HCT116 (cell line): ENCODE results near the gene TNRC6B. TPM values are rescaled to one million over a fixed set of nuclear protein-coding genes. Genes with fewer than 3 reads are reported as not detected.
"Not testable (repeated sequence)": the region's sequence is repeated elsewhere in the genome, so short reads cannot be mapped to it uniquely, and the experiment has no call there.

Experiments
- ATAC-seq: fragments of 200-7000 bp; cut with Tn5 transposase; 2 replicates; pipeline ENCODE4 v1.9.1; 2020; ENCODE audit warnings: mild to moderate bottlenecking, moderate library complexity
- BruUV-seq: library from RNA; stranded (reverse); fragments of 400-500 nt; replicated peaks from 2 replicates; lab custom pipeline; 2021; lab: Mats Ljungman, UMichigan
- CTCF ChIA-PET: fragments of 300-600 bp; sonication (Branson Sonifier 250); formaldehyde crosslinking; loops from one replicate; lab custom pipeline; 2021; ENCODE audit warnings: antibody characterized with exemption; lab: Charles Lee
- POLR2A ChIA-PET: fragments of 300-600, 350-600 bp; sonication (Branson Sonifier 250); formaldehyde crosslinking; loops from one replicate; lab custom pipeline; 2021; ENCODE audit warnings: antibody characterized with exemption; lab: Charles Lee
- RAD21 ChIA-PET, 2 experiments: fragments of 300-600 bp; sonication (Branson Sonifier 250); formaldehyde crosslinking; loops; one replicate each; lab custom pipeline; 2023; ENCODE audit warnings: low total read pairs in 2 of 2; ENCODE audit not compliant: uncharacterized antibody in 2 of 2, unreplicated experiment in 2 of 2, low non-redundant PET in 1 of 2; lab: Charles Lee
- DNase-seq: peaks from one replicate; pipeline ENCODE4 v3.0.0-alpha.2; 2010; ENCODE audit warnings: low read depth, low spot score
- H2AFZ ChIP-seq: fragments of 200-600 bp; shearing (Covaris generic), sonication (generic); 2 replicates; pipeline ENCODE4 v1.6.1; 2017; ENCODE audit warnings: low read depth, mixed run types, mixed read lengths, antibody characterized with exemption, low read length; ENCODE audit not compliant: poor library complexity, severe bottlenecking
- H3K27ac ChIP-seq: 2 replicates; pipeline ENCODE4 v1.5.1; 2012; ENCODE audit warnings: low read depth, low read length
- H3K27me3 ChIP-seq: fragments of 200-600 bp; sonication (generic); 2 replicates; pipeline ENCODE4 v1.6.1; 2016; ENCODE audit warnings: mixed run types, low read length, mixed read lengths; ENCODE audit not compliant: insufficient read depth
- H3K36me3 ChIP-seq, 2 experiments: fragments of 200-500 bp in 1 of 2; fragments of 200-600 bp in 1 of 2; sonication (Bioruptor generic) in 1 of 2; sonication (generic) in 1 of 2; 2 replicates each; pipeline versions ENCODE4 v1.5.1 to v1.6.1; 2014 to 2016; ENCODE audit warnings: low read length in 2 of 2, inconsistent platforms in 1 of 2, mixed read lengths in 1 of 2, mixed run types in 1 of 2; ENCODE audit not compliant: insufficient read depth in 2 of 2, control insufficient read depth in 1 of 2
- H3K4me1 ChIP-seq, 2 experiments: fragments of 200-600 bp in 1 of 2; sonication (generic) in 1 of 2; 2 replicates each; pipeline versions ENCODE4 v1.5.1 to v1.6.1; 2012 to 2017; ENCODE audit warnings: low read length in 2 of 2, inconsistent platforms in 1 of 2, mild to moderate bottlenecking in 1 of 2, mixed read lengths in 1 of 2, mixed run types in 1 of 2, moderate library complexity in 1 of 2; ENCODE audit not compliant: insufficient read depth in 2 of 2, control insufficient read depth in 1 of 2
- H3K4me2 ChIP-seq: fragments of 200-600 bp; sonication (generic); 2 replicates; pipeline ENCODE4 v1.6.1; 2017; ENCODE audit warnings: mixed run types, low read length, mixed read lengths
- H3K4me3 ChIP-seq, 2 experiments: fragments of 200-600 bp in 1 of 2; sonication (generic) in 1 of 2; replicated peaks in 1 of 2; 2 replicates each; pipeline ENCODE4 v1.5.1; 2011 to 2016; ENCODE audit warnings: low read length in 2 of 2, control low read depth in 1 of 2, low read depth in 1 of 2, mild to moderate bottlenecking in 1 of 2, mixed read lengths in 1 of 2, mixed run types in 1 of 2
- H3K79me2 ChIP-seq: fragments of 200-600 bp; sonication (generic); 2 replicates; pipeline ENCODE4 v1.6.1; 2017; ENCODE audit warnings: mild to moderate bottlenecking, mixed run types, low read length, moderate library complexity, mixed read lengths; ENCODE audit not compliant: insufficient read depth
- H3K9ac ChIP-seq: fragments of 200-600 bp; sonication (generic); 2 replicates; pipeline ENCODE4 v1.6.1; 2016; ENCODE audit warnings: low read length, mixed read lengths
- H3K9me2 ChIP-seq: fragments of 200-600 bp; sonication (generic), shearing (Covaris generic); 2 replicates; pipeline ENCODE4 v1.6.1; 2017; ENCODE audit warnings: mixed run types, mild to moderate bottlenecking, moderate library complexity; ENCODE audit not compliant: insufficient read depth
- H3K9me3 ChIP-seq, 2 experiments: fragments of 200-500 bp in 1 of 2; fragments of 200-600 bp in 1 of 2; sonication (Bioruptor generic) in 1 of 2; sonication (generic) in 1 of 2; 2 replicates each; pipeline ENCODE4 v1.6.1; 2014 to 2017; ENCODE audit warnings: low read length in 2 of 2, mixed read lengths in 2 of 2, inconsistent platforms in 1 of 2, low read depth in 1 of 2, mild to moderate bottlenecking in 1 of 2, mixed run types in 1 of 2, moderate library complexity in 1 of 2; ENCODE audit not compliant: control insufficient read depth in 1 of 2, insufficient read depth in 1 of 2
- H4K20me1 ChIP-seq: fragments of 200-600 bp; sonication (generic), shearing (Covaris generic); 2 replicates; pipeline ENCODE4 v1.6.1; 2017; ENCODE audit warnings: mixed run types, mild to moderate bottlenecking, moderate library complexity; ENCODE audit not compliant: insufficient read depth
- EZH2phosphoT487 ChIP-seq: fragments of 200-600 bp; IDR thresholded peaks from 2 replicates; pipeline ENCODE4 v1.6.1; 2018; ENCODE audit warnings: antibody characterized with exemption, borderline replicate concordance
- TCF7L2 ChIP-seq: IDR thresholded peaks from 2 replicates; pipeline ENCODE4 v1.7.0; 2011; ENCODE audit warnings: borderline replicate concordance, inconsistent platforms; ENCODE audit not compliant: insufficient read depth, insufficient read length; ENCODE audit errors: extremely low read depth
- intact Hi-C: fragments of 100-400 bp; cut with micrococcal nuclease; formaldehyde crosslinking; loops from 2 replicates; pipeline ENCODE4 v1.10.0; 2022
- total RNA-seq: library from RNA; stranded (reverse); gene quantifications from one replicate; pipeline ENCODE4 v1.2.1, GENCODE V29; 2021; ENCODE audit not compliant: unreplicated experiment

The TNRC6B gene
- total RNA-seq, 1 experiment from 2014 or later = 29.8 TPM

- DNase-seq = no peak
- intact Hi-C loops = no loop called here
- BruUV-seq = no TSS peak
These were observed 5.4 kb downstream of the TNRC6B start for GRCh38 chr22:40183029-40183581.

GRCh38 chr22:40183603-40184002 lies 5.9 kb downstream of the TNRC6B start:
- H3K36me3 ChIP-seq, CTCF ChIA-PET, H3K4me2 ChIP-seq, H2AFZ ChIP-seq, BruUV-seq, DNase-seq, intact Hi-C loops, RAD21 ChIA-PET, ATAC-seq, H4K20me1 ChIP-seq, H3K27ac ChIP-seq, POLR2A ChIA-PET, H3K9me2 ChIP-seq, H3K27me3 ChIP-seq, H3K9me3 ChIP-seq, H3K9ac ChIP-seq, H3K4me3 ChIP-seq: not testable (repeated sequence)
- peaks cover 10 to 14% of the 10 kb centered on the region in 2 experiments for H3K4me1 ChIP-seq
- peaks cover 91% of the 10 kb centered on the region for H3K79me2 ChIP-seq

More at GRCh38 chr22:40183029-40183581, 5.4 kb downstream of the TNRC6B start:
- H3K4me1 ChIP-seq = peaks cover 13 to 14% of the 10 kb centered on the region in 2 experiments
- H3K9me3 ChIP-seq = no peaks in the 10 kb centered on the region
- POLR2A ChIA-PET = no interaction called here
- no peak overlapping the region for H3K4me3 ChIP-seq
- CTCF ChIA-PET = no interaction called here
- no peak overlapping the region for H3K9ac ChIP-seq
- no peak overlapping the region for H3K4me2 ChIP-seq
- no peaks in the 10 kb centered on the region for H3K36me3 ChIP-seq
- no peaks in the 10 kb centered on the region for H3K9me2 ChIP-seq
- H3K27ac ChIP-seq = no peak overlapping the region
- RAD21 ChIA-PET = no interaction called here
- no peak overlapping the region for H2AFZ ChIP-seq
- peaks cover 91% of the 10 kb centered on the region for H3K79me2 ChIP-seq
- no peak for ATAC-seq
- H3K27me3 ChIP-seq = no peaks in the 10 kb centered on the region
- TF ChIP-seq EZH2phosphoT487 = no peak
- no peak for TF ChIP-seq TCF7L2
- TF ChIP-seq, all 23 proteins: peak for 0
- H4K20me1 ChIP-seq = no peaks in the 10 kb centered on the region
